Epithelial cell of proximal tubule (primary cell): Measurements from ENCODE around the gene PTPRD. TPM values are rescaled to one million over a fixed set of nuclear protein-coding genes. Genes with fewer than 3 reads are reported as not detected.

Experiments used
- DNase-seq: peaks from one replicate; pipeline ENCODE4 v3.0.0-alpha.2; 2011; ENCODE audit warnings: low read depth
- H3K4me3 ChIP-seq: 2 replicates; pipeline ENCODE4 v1.5.1; 2011; ENCODE audit warnings: low read depth, mild to moderate bottlenecking, low read length
- CTCF ChIP-seq: conservative IDR thresholded peaks from 2 replicates; pipeline ENCODE4 v1.5.1; 2012; ENCODE audit warnings: low read depth, mild to moderate bottlenecking, low read length
- total RNA-seq: library from RNA; depleted of rRNA; stranded (reverse); fragments of >200 nt; gene quantifications from 2 replicates; pipeline ENCODE4 v1.2.3, GENCODE V29; 2015

The PTPRD gene
- total RNA-seq, 1 donor from 2014 or later, result 3.2 TPM

GRCh38 chr9:10104774-10105173 lies 508.0 kb downstream of the PTPRD start:
- no peak overlapping the region for H3K4me3 ChIP-seq
- no peak for DNase-seq
- TF ChIP-seq CTCF, result no peak

GRCh38 chr9:10095208-10095607 lies 517.6 kb downstream of the PTPRD start:
- TF ChIP-seq CTCF, result no peak
- DNase-seq, result no peak
- no peak overlapping the region for H3K4me3 ChIP-seq

GRCh38 chr9:10094563-10094962 lies 518.2 kb downstream of the PTPRD start:
- no peak overlapping the region for H3K4me3 ChIP-seq
- no peak for TF ChIP-seq CTCF
- DNase-seq, result no peak

GRCh38 chr9:10080012-10080411 lies 532.8 kb downstream of the PTPRD start:
- TF ChIP-seq CTCF, result no peak
- H3K4me3 ChIP-seq, result no peak overlapping the region
- no peak for DNase-seq

- H3K4me3 ChIP-seq, result no peak overlapping the region
- no peak for TF ChIP-seq CTCF
- no peak for DNase-seq
These were observed 533.4 kb downstream of the PTPRD start for GRCh38 chr9:10079284-10079964.

GRCh38 chr9:10071579-10071978 lies 541.2 kb downstream of the PTPRD start:
- no peak for TF ChIP-seq CTCF
- no peak for DNase-seq
- H3K4me3 ChIP-seq, result no peak overlapping the region
